ENCODE data around the gene TNS3.
A peak's percentile ranks its signal among the peaks of the same experiment; 100 is the strongest.

Gene TNS3

GRCh38 chr7:47288060-47288459 is 293.9 kb downstream of the TNS3 start:
- no peak for DNase-seq (ENCODE audit: extremely low read depth, low read depth)
- TF ChIP-seq, protein P1, sequence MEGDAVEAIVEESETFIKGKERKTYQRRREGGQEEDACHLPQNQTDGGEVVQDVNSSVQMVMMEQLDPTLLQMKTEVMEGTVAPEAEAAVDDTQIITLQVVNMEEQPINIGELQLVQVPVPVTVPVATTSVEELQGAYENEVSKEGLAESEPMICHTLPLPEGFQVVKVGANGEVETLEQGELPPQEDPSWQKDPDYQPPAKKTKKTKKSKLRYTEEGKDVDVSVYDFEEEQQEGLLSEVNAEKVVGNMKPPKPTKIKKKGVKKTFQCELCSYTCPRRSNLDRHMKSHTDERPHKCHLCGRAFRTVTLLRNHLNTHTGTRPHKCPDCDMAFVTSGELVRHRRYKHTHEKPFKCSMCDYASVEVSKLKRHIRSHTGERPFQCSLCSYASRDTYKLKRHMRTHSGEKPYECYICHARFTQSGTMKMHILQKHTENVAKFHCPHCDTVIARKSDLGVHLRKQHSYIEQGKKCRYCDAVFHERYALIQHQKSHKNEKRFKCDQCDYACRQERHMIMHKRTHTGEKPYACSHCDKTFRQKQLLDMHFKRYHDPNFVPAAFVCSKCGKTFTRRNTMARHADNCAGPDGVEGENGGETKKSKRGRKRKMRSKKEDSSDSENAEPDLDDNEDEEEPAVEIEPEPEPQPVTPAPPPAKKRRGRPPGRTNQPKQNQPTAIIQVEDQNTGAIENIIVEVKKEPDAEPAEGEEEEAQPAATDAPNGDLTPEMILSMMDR (IDR thresholded peaks at IDR 0.05; ENCODE audit: low read depth, low read length): no peak

DNA sequence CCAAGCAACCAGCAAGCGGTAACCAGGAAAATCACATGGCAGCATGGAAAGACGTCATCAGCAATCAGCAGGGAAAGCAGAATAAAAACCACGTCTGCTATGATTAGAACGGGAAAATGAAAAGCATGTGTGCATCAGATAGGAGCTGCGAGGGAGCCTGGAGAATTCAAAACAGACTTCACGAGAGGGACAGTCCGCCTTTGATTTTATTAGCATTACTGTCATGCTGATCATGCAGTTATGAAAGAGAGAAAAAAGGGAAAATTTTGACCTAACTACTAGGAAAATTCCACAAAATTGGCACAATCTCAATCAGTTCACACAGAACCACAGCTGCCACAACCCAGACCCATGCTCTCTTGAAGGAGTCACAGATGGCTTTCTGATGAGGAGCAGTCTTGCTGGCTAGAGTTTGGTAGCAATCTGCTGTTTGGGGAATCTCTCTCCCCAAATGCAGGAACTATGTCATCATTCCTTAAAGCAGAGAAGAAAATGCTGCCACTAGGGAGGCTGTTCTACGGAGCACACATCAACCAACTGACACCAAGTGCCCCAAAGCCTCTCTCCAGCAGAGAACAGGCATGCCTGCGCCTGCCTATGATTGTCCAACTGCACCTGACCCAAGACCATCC is 295.9 kb downstream of the TNS3 start:
- peak; percentile 93 for DNase-seq (ENCODE audit: extremely low read depth, low read depth)
- TF ChIP-seq, protein P1 (IDR thresholded peaks at IDR 0.05; ENCODE audit: low read depth, low read length): peak; percentile 55

DNA sequence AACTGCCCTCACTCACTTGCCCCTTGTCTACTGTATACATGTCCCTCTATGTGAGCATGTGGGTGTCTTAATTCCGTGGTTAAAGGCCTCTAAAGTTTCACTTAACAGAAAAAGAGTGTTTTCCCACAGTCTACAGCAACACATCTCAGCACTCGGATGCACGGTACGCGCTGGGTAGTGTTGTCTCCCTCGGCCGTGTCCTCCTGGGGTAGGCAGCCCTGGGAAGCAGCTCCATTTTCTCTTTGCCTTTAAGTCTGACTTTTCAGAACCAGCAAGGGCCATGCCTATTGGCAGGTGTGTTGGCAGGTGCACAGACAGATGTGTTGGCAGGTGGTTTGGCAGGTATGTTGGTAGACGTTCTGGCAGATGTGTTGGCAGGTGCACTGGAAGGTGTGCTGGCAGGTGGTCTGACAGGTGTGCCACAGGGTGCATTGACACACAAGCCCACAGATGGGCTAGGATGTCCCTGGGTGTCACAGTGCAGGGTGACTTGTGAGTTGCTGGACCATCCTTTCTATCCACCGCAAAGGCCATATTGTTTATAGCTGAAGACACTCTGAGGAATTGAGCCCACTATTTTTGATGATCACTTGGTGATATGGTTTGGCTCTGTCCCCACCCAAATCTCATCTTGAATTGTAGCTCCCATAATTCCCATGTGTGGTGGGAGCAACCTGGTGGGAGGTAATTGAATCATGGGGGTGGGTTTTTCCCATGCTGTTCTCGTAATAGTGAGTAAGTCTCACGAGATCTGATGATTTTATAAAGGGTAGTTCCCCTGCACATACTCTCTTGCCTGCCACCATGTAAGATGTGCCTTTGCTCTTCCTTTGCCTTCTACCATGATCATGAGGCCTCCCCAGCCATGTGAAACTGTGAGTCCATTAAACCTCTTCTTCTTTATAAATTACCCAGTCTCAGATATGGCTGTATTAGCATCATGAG is 296.9 kb downstream of the TNS3 start:
- no peak for DNase-seq (ENCODE audit: extremely low read depth, low read depth)
- TF ChIP-seq, protein P1 (IDR thresholded peaks at IDR 0.05; ENCODE audit: low read depth, low read length): no peak

DNA sequence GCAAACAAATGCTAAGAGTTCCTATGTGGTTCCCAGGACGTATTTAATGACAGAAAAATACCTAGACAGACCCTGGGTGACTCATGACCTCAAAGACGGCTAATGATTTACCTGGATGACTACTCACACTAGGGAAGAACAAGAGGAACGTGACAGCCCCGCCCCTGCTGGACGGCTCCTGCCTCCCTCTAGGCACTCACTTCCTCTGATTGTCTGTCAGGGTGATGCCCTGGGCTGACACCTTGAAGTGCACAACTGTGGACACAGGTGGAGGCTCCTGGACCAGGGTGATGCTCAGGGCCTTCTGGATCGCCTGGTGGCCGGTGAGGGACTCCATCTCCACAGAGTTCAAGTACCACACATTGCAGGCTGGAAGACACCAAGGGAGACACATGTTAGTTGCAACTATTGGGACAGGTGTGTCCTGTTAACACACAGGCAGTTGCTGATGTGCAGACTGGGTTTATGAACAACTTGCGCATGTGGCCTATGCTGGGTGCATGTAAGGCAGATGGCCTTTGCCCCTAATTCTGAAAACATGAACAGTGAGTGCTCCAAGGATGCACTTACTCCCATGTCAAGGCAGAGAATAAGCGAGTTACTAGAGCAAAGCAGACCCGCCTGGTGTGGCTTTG is 298.3 kb downstream of the TNS3 start:
- TF ChIP-seq, protein P1 (IDR thresholded peaks at IDR 0.05; ENCODE audit: low read depth, low read length): no peak
- DNase-seq (ENCODE audit: extremely low read depth, low read depth): no peak

DNA sequence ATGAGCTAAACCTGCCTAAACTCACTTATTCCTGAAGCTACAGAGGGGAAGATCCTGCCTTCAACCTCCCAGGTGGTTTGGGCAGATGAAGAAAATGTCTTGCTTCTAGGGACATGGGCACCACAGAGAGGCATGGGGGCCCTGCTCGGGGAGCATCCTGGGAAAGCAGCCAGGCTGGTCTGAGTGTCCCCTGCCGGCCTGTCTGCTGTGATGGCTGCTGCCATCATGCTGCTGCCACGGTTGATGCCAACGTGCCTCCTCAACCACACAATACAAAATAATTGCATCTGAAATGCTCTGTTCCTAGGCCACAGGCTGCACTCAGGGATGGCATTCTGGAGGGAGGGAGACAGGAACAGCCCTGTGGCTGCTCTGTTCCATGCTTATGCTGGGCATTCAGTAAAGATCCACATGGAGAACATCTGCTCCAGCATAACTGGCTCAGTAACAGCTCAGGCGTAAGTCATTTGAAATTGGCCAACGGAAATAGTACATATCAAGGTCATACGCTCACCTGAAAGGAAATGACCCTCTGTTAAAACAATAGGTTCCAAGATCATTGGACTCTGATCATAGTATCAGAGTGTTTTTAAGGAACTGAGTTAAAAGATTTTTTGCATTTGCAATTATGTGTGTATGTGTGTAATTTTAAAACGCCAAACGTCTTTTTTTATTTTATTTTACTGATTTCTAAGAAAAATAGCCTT is 299.0 kb downstream of the TNS3 start:
- TF ChIP-seq, protein P1 (IDR thresholded peaks at IDR 0.05; ENCODE audit: low read depth, low read length): no peak
- no peak for DNase-seq (ENCODE audit: extremely low read depth, low read depth)

GRCh38 chr7:47281966-47282643 is 299.8 kb downstream of the TNS3 start:
- DNase-seq (ENCODE audit: extremely low read depth, low read depth): no peak
- TF ChIP-seq, protein P1 (IDR thresholded peaks at IDR 0.05; ENCODE audit: low read depth, low read length): no peak

Data from AG09319 (cell line).